Type B pancreatic cell (in vitro differentiated cells): ENCODE results near the gene ATG16L2. TPM values are rescaled to one million over a fixed set of nuclear protein-coding genes. Genes with fewer than 3 reads are reported as not detected.

ENCODE experiments used
- DNase-seq: peaks from one replicate; pipeline ENCODE4 v3.0.0; 2021; ENCODE audit warnings: mixed read lengths; ENCODE audit not compliant: unreplicated experiment; ENCODE audit errors: extremely low spot score
- H3K27ac Mint-ChIP-seq: 2 replicates; pipeline ENCODE4 v1.8.0; 2021; ENCODE audit warnings: mild to moderate bottlenecking, mixed read lengths
- H3K27me3 Mint-ChIP-seq: 2 replicates; pipeline ENCODE4 v1.8.0; 2021; ENCODE audit warnings: mixed read lengths
- H3K36me3 Mint-ChIP-seq: 2 replicates; pipeline ENCODE4 v1.8.0; 2021; ENCODE audit warnings: mixed read lengths
- H3K4me1 Mint-ChIP-seq: one replicate; pipeline ENCODE4 v1.8.0; 2021; ENCODE audit warnings: mixed read lengths; ENCODE audit not compliant: unreplicated experiment
- H3K4me3 Mint-ChIP-seq: 2 replicates; pipeline ENCODE4 v1.8.0; 2021; ENCODE audit warnings: mild to moderate bottlenecking, mixed read lengths
- H3K9me3 Mint-ChIP-seq: 2 replicates; pipeline ENCODE4 v1.8.0; 2021; ENCODE audit warnings: mixed read lengths
- CTCF ChIP-seq: fragments of 200-600 bp; sonication (generic); conservative IDR thresholded peaks from 2 replicates; pipeline ENCODE4 v1.5.0; 2021; ENCODE audit warnings: antibody characterized with exemption, mild to moderate bottlenecking
- total RNA-seq: library from RNA; stranded (reverse); gene quantifications from 2 replicates; pipeline ENCODE4 v1.2.1, GENCODE V29; 2021; ENCODE audit warnings: low replicate concordance

ATG16L2 gene
- total RNA-seq, 1 donor from 2014 or later = 29.5 TPM

DNA sequence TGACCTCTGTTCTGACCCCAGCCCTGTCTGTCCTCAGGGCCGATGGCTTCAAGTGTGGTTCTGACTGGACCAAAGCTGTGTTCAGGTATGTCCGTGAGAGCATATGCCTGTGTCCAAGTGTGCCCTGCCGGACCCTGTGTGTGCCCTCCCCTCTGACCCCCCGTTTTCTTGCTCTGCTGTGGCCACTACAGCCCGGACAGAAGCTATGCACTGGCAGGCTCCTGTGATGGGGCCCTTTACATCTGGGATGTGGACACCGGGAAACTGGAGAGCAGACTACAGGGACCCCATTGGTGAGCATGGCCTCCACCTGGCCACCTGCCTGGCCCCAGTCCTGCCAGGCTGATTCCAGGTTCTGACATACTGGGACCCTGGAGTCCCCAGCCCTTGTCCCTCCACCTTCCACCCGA lies 14.5 kb downstream of the ATG16L2 start:
- Mint-ChIP-seq H3K4me3 (no peak overlapping the region), H3K27ac (no peak overlapping the region)
- no peak for TF ChIP-seq CTCF

DNA sequence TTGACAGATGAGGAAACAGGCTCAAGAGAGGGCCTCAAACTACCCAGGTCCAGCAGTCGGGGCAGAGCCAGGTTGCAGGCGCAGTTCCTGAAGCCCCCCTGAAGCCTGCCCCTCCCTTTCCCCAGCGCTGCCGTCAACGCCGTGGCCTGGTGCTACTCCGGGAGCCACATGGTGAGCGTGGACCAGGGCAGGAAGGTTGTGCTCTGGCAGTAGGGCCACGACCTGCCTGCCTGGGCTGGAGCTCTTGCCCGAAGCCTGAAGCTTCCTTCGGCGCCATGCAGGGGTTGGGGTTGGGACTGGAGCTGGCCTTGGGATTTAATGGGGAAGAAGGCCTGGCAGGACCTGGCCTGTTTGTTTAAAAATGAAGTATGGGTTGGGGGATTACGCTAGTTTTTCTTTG lies 15.0 kb downstream of the ATG16L2 start:
- no peaks in the 10 kb centered on the region for H3K9me3 Mint-ChIP-seq
- peaks cover 3% of the 10 kb centered on the region for H3K36me3 Mint-ChIP-seq
- peaks cover 12% of the 10 kb centered on the region for H3K4me1 Mint-ChIP-seq
- H3K27me3 Mint-ChIP-seq = no peaks in the 10 kb centered on the region
- no peak overlapping the region for H3K27ac Mint-ChIP-seq
- no peak overlapping the region for H3K4me3 Mint-ChIP-seq
- TF ChIP-seq CTCF = no peak
- DNase-seq = no peak

More for the DNA sequence above, 14.5 kb downstream of the ATG16L2 start:
- no peaks in the 10 kb centered on the region for H3K9me3 Mint-ChIP-seq
- H3K4me1 Mint-ChIP-seq = peaks cover 12% of the 10 kb centered on the region
- H3K36me3 Mint-ChIP-seq = peaks cover 3% of the 10 kb centered on the region
- DNase-seq = no peak
- H3K27me3 Mint-ChIP-seq = no peaks in the 10 kb centered on the region

DNA sequence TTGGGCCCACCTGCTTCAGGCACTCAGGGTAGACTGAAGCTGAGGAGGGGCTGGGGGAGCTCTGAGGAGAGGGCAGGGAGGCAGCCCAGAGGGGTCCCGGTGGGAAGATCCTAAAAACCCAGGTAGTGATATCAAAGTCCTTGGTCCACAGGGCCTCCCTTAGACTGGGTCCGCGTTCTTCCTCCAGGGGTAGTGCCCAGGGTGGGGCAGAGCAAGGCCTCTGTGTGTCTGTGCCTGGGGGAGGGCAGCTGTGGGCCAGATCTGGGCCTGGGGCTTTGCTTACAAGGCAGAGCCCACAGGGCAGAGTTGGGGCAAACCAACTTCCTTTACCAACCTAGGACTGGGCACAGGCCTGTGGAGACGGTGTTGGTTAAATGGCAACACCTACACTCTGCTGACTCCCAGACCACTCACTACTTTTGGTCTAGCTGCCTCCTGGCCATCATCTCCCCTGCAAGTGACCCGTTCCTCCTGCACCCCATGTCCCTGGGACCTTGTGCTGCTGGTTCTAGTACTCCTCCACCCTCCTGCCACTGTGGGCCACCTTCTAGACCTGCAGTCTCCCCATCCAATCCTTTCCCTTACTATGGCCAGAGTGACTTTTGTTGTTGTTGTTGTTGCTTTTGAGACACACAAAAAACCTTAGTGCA lies 15.8 kb downstream of the ATG16L2 start:
- Mint-ChIP-seq H3K9me3 (no peaks in the 10 kb centered on the region), H3K27me3 (no peaks in the 10 kb centered on the region), H3K4me3 (no peak overlapping the region), H3K36me3 (peaks cover 3% of the 10 kb centered on the region), H3K27ac (peak overlapping the region; percentile 73), H3K4me1 (peaks cover 12% of the 10 kb centered on the region)
- no peak for DNase-seq
- no peak for TF ChIP-seq CTCF

DNA sequence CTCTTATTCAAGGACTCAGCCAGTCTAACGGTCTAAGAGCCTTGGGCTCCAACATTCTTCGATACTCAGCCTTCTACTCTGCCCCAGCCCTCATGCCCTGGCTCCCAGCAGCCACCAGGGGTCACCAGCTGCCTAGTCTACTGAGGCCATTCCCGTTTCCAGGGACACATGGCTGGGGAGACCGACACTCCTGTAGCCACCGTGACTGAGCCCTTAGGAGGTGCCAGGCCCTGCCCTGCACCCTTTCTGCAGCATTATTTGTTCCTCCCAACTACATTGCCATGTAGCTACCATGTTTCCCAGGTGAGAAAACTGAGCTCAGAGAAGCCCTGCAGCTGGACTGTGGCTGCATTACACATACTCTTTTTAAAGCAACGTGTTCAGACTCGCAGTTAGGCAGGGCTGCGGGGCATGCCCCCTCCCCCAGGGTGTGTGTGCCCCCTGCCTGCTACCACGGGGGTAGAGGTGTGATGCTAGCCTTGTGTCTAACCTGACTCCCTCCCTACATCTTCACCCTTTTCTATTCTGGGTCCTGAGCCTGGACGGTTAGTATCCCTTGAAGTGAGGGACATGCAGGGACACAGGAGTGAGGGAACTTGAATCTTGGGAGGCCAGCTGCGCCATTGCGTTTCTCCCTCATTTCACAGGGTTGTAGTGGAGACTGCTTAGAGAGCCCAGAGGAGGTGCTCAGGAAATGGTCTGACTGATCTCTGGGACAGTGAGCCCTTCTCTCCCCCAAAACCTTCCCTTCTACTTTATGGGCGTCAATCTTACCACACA lies 17.5 kb downstream of the ATG16L2 start:
- no peak overlapping the region for H3K4me3 Mint-ChIP-seq

More for the DNA sequence above, 17.5 kb downstream of the ATG16L2 start:
- Mint-ChIP-seq H3K27me3 (no peaks in the 10 kb centered on the region), H3K36me3 (peaks cover 3% of the 10 kb centered on the region), H3K9me3 (no peaks in the 10 kb centered on the region), H3K4me1 (peaks cover 19% of the 10 kb centered on the region), H3K27ac (peak overlapping the region; percentile 54)
- TF ChIP-seq CTCF = peak; percentile 97
- DNase-seq = no peak
